GM12891 (cell line): Measurements from ENCODE around the gene ZDHHC7.

Experiments used
- POLR2A ChIP-seq: IDR thresholded peaks from 2 replicates; pipeline ENCODE4 v1.6.1; 2011; ENCODE audit warnings: low read depth, low read length, control low read depth
- SPI1 ChIP-seq: IDR thresholded peaks from 2 replicates; pipeline ENCODE4 v1.6.1; 2011; ENCODE audit warnings: low read depth, low read length, control low read depth

GRCh38 chr16:84949772-84950436, 61.4 kb downstream of the ZDHHC7 start:
- TF ChIP-seq SPI1 (no peak), POLR2A (no peak)
